CD4-positive, alpha-beta T cell treated with Interleukin-12 subunit alpha and Interleukin-12 subunit beta, for 1 hour (primary cell): Measurements from ENCODE around the gene CD4.
"Not testable (repeated sequence)": the region's sequence is repeated elsewhere in the genome, so short reads cannot be mapped to it uniquely, and the experiment has no call there.

Experiments used
- DNase-seq: peaks from one replicate; pipeline ENCODE4 v3.0.0-alpha.2; 2020

Gene CD4

GRCh38 chr12:6849976-6850560 is 60.7 kb downstream of the CD4 start:
- DNase-seq: no peak

- no peak for DNase-seq
Measured at GRCh38 chr12:6850796-6851152, 61.4 kb downstream of the CD4 start.

- peak; percentile 95 for DNase-seq
Measured at GRCh38 chr12:6851153-6851920, 62.0 kb downstream of the CD4 start, which contains the start of gene CDCA3. CDCA3 (minus strand) TSS chr12:6851286; CDS start chr12:6850952, 334 bp downstream.

- DNase-seq: peak; percentile 99
Measured at GRCh38 chr12:6851921-6852650, 62.8 kb downstream of the CD4 start, which contains the start of gene USP5. USP5 (plus strand) TSS chr12:6852150; CDS start chr12:6852180, 30 bp downstream.

GRCh38 chr12:6852651-6853354 is 63.5 kb downstream of the CD4 start:
- peak; percentile 67 for DNase-seq

- DNase-seq: no peak
Measured at GRCh38 chr12:6853626-6854025, 64.3 kb downstream of the CD4 start.

GRCh38 chr12:6854036-6854435 is 64.7 kb downstream of the CD4 start:
- no peak for DNase-seq

- DNase-seq: no peak
Measured at GRCh38 chr12:6855322-6855721, 66.0 kb downstream of the CD4 start.

GRCh38 chr12:6858799-6859198 is 69.5 kb downstream of the CD4 start:
- DNase-seq: no peak

GRCh38 chr12:6860116-6860515 is 70.8 kb downstream of the CD4 start:
- DNase-seq: no peak

GRCh38 chr12:6860942-6861341 is 71.6 kb downstream of the CD4 start:
- no peak for DNase-seq

GRCh38 chr12:6861391-6861790 is 72.1 kb downstream of the CD4 start:
- no peak for DNase-seq

- DNase-seq: no peak
Measured at GRCh38 chr12:6863033-6863432, 73.7 kb downstream of the CD4 start.

- DNase-seq: no peak
Measured at GRCh38 chr12:6863586-6864321, 74.4 kb downstream of the CD4 start.

- not testable (repeated sequence) for DNase-seq
Measured at GRCh38 chr12:6865307-6865706, 76.0 kb downstream of the CD4 start.

GRCh38 chr12:6866163-6866919 is 77.0 kb downstream of the CD4 start:
- no peak for DNase-seq

- DNase-seq: no peak
Measured at GRCh38 chr12:6866920-6867412, 77.6 kb downstream of the CD4 start.

- peak; percentile 89 for DNase-seq
Measured at GRCh38 chr12:6867413-6868210, 78.3 kb downstream of the CD4 start, which contains the start of gene TPI1. TPI1 (plus strand) TSS chr12:6867531; CDS start chr12:6867567, 36 bp downstream.

GRCh38 chr12:6868211-6869048 is 79.1 kb downstream of the CD4 start:
- no peak for DNase-seq
